Neural progenitor cell (in vitro differentiated cells): Measurements from ENCODE around the gene OR56A1. TPM values are rescaled to one million over a fixed set of nuclear protein-coding genes. Genes with fewer than 3 reads are reported as not detected.

Experiments
- DNase-seq: peaks from one replicate; pipeline ENCODE4 v3.0.0-alpha.2; 2016; ENCODE audit warnings: low spot score
- H2AFZ ChIP-seq: fragments of 200-600 bp; sonication (generic); replicated peaks from 2 replicates; pipeline ENCODE4 v1.6.1; 2016; ENCODE audit warnings: antibody characterized with exemption
- H3F3A ChIP-seq: fragments of 200-600 bp; sonication (generic); 2 replicates; pipeline ENCODE4 v1.6.1; 2016; ENCODE audit warnings: antibody characterized with exemption, low read depth
- H3K27ac ChIP-seq: fragments of 200-600 bp; sonication (generic); 2 replicates; pipeline ENCODE4 v1.5.1; 2016; ENCODE audit warnings: mild to moderate bottlenecking
- H3K27me3 ChIP-seq: fragments of 200-600 bp; sonication (generic); 2 replicates; pipeline ENCODE4 v1.6.1; 2016; ENCODE audit warnings: mild to moderate bottlenecking, moderate library complexity
- H3K36me3 ChIP-seq: fragments of 200-600 bp; sonication (generic); 2 replicates; pipeline ENCODE4 v1.5.1; 2016
- H3K4me1 ChIP-seq: fragments of 200-600 bp; sonication (generic); 2 replicates; pipeline ENCODE4 v1.6.1; 2016; ENCODE audit warnings: mixed run types
- H3K4me2 ChIP-seq: fragments of 200-600 bp; sonication (generic); 2 replicates; pipeline ENCODE4 v1.6.1; 2016
- H3K4me3 ChIP-seq: fragments of 200-600 bp; sonication (generic); 2 replicates; pipeline ENCODE4 v1.5.1; 2016
- H3K79me2 ChIP-seq: fragments of 200-600 bp; sonication (generic); 2 replicates; pipeline ENCODE4 v1.6.1; 2016; ENCODE audit warnings: low read depth
- H3K9ac ChIP-seq: fragments of 200-600 bp; sonication (generic); 2 replicates; pipeline ENCODE4 v1.6.1; 2016
- H3K9me3 ChIP-seq: fragments of 200-600 bp; sonication (generic); 2 replicates; pipeline ENCODE4 v1.5.1; 2016; ENCODE audit warnings: low read depth
- H4K20me1 ChIP-seq: fragments of 200-600 bp; sonication (generic); 2 replicates; pipeline ENCODE4 v1.6.1; 2016; ENCODE audit warnings: low read depth
- H3K27ac Mint-ChIP-seq: 3 replicates; pipeline ENCODE4 v1.8.0; 2021; ENCODE audit warnings: mixed read lengths
- H3K27me3 Mint-ChIP-seq: 2 replicates; pipeline ENCODE4 v1.8.0; 2022; ENCODE audit warnings: low read depth, mild to moderate bottlenecking, inconsistent platforms, moderate library complexity, mixed read lengths; ENCODE audit not compliant: insufficient read depth
- H3K36me3 Mint-ChIP-seq: 3 replicates; pipeline ENCODE4 v1.8.0; 2021; ENCODE audit warnings: mixed read lengths
- H3K4me1 Mint-ChIP-seq: 3 replicates; pipeline ENCODE4 v1.8.0; 2021; ENCODE audit warnings: mixed read lengths
- H3K4me3 Mint-ChIP-seq: 3 replicates; pipeline ENCODE4 v1.8.0; 2021; ENCODE audit warnings: mild to moderate bottlenecking, moderate library complexity, mixed read lengths
- H3K9me3 Mint-ChIP-seq: 3 replicates; pipeline ENCODE4 v1.8.0; 2020; ENCODE audit warnings: mixed read lengths
- EZH2 ChIP-seq: fragments of 200-600 bp; sonication (generic); IDR thresholded peaks from 2 replicates; pipeline ENCODE4 v1.6.1; 2017; ENCODE audit warnings: antibody characterized with exemption, mild to moderate bottlenecking, moderate library complexity
- EZH2phosphoT487 ChIP-seq: fragments of 200-600 bp; sonication (generic); IDR thresholded peaks from 2 replicates; pipeline ENCODE4 v1.6.1; 2017; ENCODE audit warnings: antibody characterized with exemption
- total RNA-seq: library from RNA; depleted of rRNA; stranded (reverse); fragments of >200 nt; gene quantifications from 2 replicates; pipeline ENCODE4 v1.2.3, GENCODE V29; 2015; ENCODE audit warnings: low replicate concordance
- TF ChIP-seq, protein P1 (sequence below): fragments of 200-600 bp; sonication (generic); IDR thresholded peaks from 2 replicates; pipeline ENCODE4 v1.5.1; 2017; ENCODE audit warnings: antibody characterized with exemption, mild to moderate bottlenecking

Gene OR56A1
- total RNA-seq, 1 donor from 2014 or later: 1.8 TPM

- no peak overlapping the region for H3K27ac ChIP-seq
- Mint-ChIP-seq H3K4me3 (no peak overlapping the region), H3K36me3 (no peaks in the 10 kb centered on the region), H3K27ac (no peak overlapping the region), H3K9me3 (peaks cover 5% of the 10 kb centered on the region), H3K4me1 (no peaks in the 10 kb centered on the region), H3K27me3 (no peaks in the 10 kb centered on the region)
- no peak overlapping the region for H3K9ac ChIP-seq
- H4K20me1 ChIP-seq: no peaks in the 10 kb centered on the region
- peaks cover 6% of the 10 kb centered on the region for H3K4me1 ChIP-seq
- no peaks in the 10 kb centered on the region for H3K79me2 ChIP-seq
- TF ChIP-seq, protein P1, sequence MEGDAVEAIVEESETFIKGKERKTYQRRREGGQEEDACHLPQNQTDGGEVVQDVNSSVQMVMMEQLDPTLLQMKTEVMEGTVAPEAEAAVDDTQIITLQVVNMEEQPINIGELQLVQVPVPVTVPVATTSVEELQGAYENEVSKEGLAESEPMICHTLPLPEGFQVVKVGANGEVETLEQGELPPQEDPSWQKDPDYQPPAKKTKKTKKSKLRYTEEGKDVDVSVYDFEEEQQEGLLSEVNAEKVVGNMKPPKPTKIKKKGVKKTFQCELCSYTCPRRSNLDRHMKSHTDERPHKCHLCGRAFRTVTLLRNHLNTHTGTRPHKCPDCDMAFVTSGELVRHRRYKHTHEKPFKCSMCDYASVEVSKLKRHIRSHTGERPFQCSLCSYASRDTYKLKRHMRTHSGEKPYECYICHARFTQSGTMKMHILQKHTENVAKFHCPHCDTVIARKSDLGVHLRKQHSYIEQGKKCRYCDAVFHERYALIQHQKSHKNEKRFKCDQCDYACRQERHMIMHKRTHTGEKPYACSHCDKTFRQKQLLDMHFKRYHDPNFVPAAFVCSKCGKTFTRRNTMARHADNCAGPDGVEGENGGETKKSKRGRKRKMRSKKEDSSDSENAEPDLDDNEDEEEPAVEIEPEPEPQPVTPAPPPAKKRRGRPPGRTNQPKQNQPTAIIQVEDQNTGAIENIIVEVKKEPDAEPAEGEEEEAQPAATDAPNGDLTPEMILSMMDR: no peak
- TF ChIP-seq EZH2phosphoT487 (no peak), EZH2 (no peak)
- H2AFZ ChIP-seq: no peak overlapping the region
- no peaks in the 10 kb centered on the region for H3K9me3 ChIP-seq
- no peak overlapping the region for H3K4me3 ChIP-seq
- DNase-seq: no peak
- H3K4me2 ChIP-seq: no peak overlapping the region
- H3F3A ChIP-seq: no peaks in the 10 kb centered on the region
- no peaks in the 10 kb centered on the region for H3K36me3 ChIP-seq
- H3K27me3 ChIP-seq: no peaks in the 10 kb centered on the region
Measured at GRCh38 chr11:6013042-6013441, 17.5 kb downstream of the OR56A1 start.

- no peaks in the 10 kb centered on the region for H4K20me1 ChIP-seq
- no peak overlapping the region for H3K4me3 Mint-ChIP-seq
Measured at GRCh38 chr11:6012035-6012668, 18.4 kb downstream of the OR56A1 start.

DNA sequence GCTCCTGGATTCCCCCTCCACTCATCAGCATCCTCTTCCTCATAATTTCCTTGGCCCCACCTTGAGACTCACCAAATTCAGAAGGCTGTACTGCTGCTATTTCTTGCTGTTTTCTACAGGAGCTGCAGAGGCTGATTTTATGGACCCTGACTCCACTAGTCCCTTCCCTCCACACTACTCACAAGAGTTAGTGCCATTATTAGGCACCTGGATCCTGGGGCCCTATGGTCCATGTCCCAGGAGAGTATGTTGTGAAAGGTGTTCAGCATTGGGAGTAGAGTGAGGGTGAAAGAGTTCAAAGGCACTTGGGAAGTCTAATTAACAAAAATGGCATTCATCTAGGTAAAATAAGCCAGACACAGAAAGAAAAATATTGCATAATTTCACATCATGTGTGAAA lies 23.7 kb downstream of the OR56A1 start, which contains the start of gene OR56A4:
OR56A4 (minus strand) TSS at position 101 of the 400 bp plus-strand sequence. CDS start 3,954 bp downstream, outside the sequence.
- H3K27me3 Mint-ChIP-seq: no peaks in the 10 kb centered on the region

More at GRCh38 chr11:6012035-6012668, 18.4 kb downstream of the OR56A1 start:
- Mint-ChIP-seq H3K9me3 (peaks cover 5% of the 10 kb centered on the region), H3K36me3 (no peaks in the 10 kb centered on the region), H3K27me3 (no peaks in the 10 kb centered on the region), H3K4me1 (no peaks in the 10 kb centered on the region), H3K27ac (no peak overlapping the region)
- Histone ChIP-seq H3K9ac (no peak overlapping the region), H3K9me3 (no peaks in the 10 kb centered on the region), H3F3A (no peaks in the 10 kb centered on the region), H2AFZ (no peak overlapping the region), H3K27me3 (no peaks in the 10 kb centered on the region), H3K36me3 (no peaks in the 10 kb centered on the region), H3K4me2 (no peak overlapping the region), H3K4me3 (no peak overlapping the region), H3K27ac (no peak overlapping the region), H3K79me2 (no peaks in the 10 kb centered on the region), H3K4me1 (peaks cover 6% of the 10 kb centered on the region)
- DNase-seq: no peak
- TF ChIP-seq EZH2: no peak

More for the DNA sequence above, 23.7 kb downstream of the OR56A1 start, which contains the start of gene OR56A4:
- H3K9ac ChIP-seq: no peak within 1 kb of the TSS
- no peak within 1 kb of the TSS for H3K4me2 ChIP-seq
- H4K20me1 ChIP-seq: no peaks in the 10 kb centered on the region
- H3F3A ChIP-seq: no peaks in the 10 kb centered on the region
- TF ChIP-seq, protein P1: no peak
- no peak for TF ChIP-seq EZH2
- no peak for TF ChIP-seq EZH2phosphoT487
- DNase-seq: no peak
- H3K4me3 ChIP-seq: no peak within 1 kb of the TSS
- H3K4me3 Mint-ChIP-seq: no peak within 1 kb of the TSS
- no peaks in the 10 kb centered on the region for H3K9me3 Mint-ChIP-seq
- H3K9me3 ChIP-seq: no peaks in the 10 kb centered on the region
- peaks cover 6% of the 10 kb centered on the region for H3K4me1 ChIP-seq
- H2AFZ ChIP-seq: no peak within 1 kb of the TSS
- H3K27ac ChIP-seq: no peak within 1 kb of the TSS
- no peaks in the 10 kb centered on the region for H3K79me2 ChIP-seq
- no peaks in the 10 kb centered on the region for H3K36me3 ChIP-seq
- H3K27ac Mint-ChIP-seq: no peak within 1 kb of the TSS
- no peaks in the 10 kb centered on the region for H3K27me3 ChIP-seq
- H3K36me3 Mint-ChIP-seq: no peaks in the 10 kb centered on the region
- no peaks in the 10 kb centered on the region for H3K4me1 Mint-ChIP-seq
